Esophagus squamous epithelium (tissue), 5 donors: Measurements from ENCODE around the gene DIAPH3. TPM values are rescaled to one million over a fixed set of nuclear protein-coding genes. Genes with fewer than 3 reads are reported as not detected.

Experiments used
- DNase-seq: peaks from one replicate; lab custom pipeline; 2025; lab: John Stamatoyannopoulos, UW
- H3K27ac ChIP-seq, 4 donors: fragments of 200-600 bp; sonication (generic); one replicate each; pipeline ENCODE4 v1.5.1; 2016 to 2019; ENCODE audit warnings: mild to moderate bottlenecking in 1 of 4
- H3K27me3 ChIP-seq, 4 donors: fragments of 200-600 bp; sonication (generic); 1 replicate in 3 of 4; 2 replicates in 1 of 4; pipeline versions ENCODE4 v1.5.1 to v1.6.0; 2017 to 2021; ENCODE audit warnings: antibody characterized with exemption in 1 of 4
- H3K36me3 ChIP-seq, 3 donors: fragments of 200-600 bp; sonication (generic); one replicate each; pipeline ENCODE4 v1.5.1; 2016 to 2019
- H3K4me1 ChIP-seq, 3 donors: fragments of 200-600 bp; sonication (generic); one replicate each; pipeline ENCODE4 v1.5.1; 2017 to 2019
- H3K4me3 ChIP-seq, 4 donors: fragments of 200-600 bp; sonication (generic); 1 replicate in 3 of 4; 2 replicates in 1 of 4; pipeline ENCODE4 v1.5.1; 2016 to 2019; ENCODE audit warnings: mild to moderate bottlenecking in 2 of 4, moderate library complexity in 1 of 4
- H3K9me3 ChIP-seq, 3 donors: fragments of 200-600 bp; sonication (generic); one replicate each; pipeline ENCODE4 v1.5.1; 2016 to 2019
- CTCF ChIP-seq, 6 experiments: fragments of 450-650 bp in 4 of 6; fragments of 200-600 bp in 2 of 6; sonication (generic) in 2 of 6; IDR thresholded peaks; one replicate each; pipeline ENCODE4 v1.5.1; 2016 to 2019; ENCODE audit warnings: antibody characterized with exemption in 6 of 6, mild to moderate bottlenecking in 4 of 6, moderate library complexity in 4 of 6
- POLR2A ChIP-seq, 4 donors: fragments of 450-650 bp; IDR thresholded peaks; one replicate each; pipeline ENCODE4 v1.6.1; 2017; ENCODE audit warnings: antibody characterized with exemption in 4 of 4, mild to moderate bottlenecking in 4 of 4, moderate library complexity in 3 of 4
- WGBS, 2 donors: methylation state at CpG; one replicate each; pipeline ENCODE4 v1.1.5; 2018; 5-methylcytosine and 5-hydroxymethylcytosine counted together
- intact Hi-C: fragments of 100-400 bp; cut with DNase I; formaldehyde crosslinking; loops from one replicate; pipeline ENCODE4 v1.15.0; 2022
- total RNA-seq, 4 donors: library from RNA; depleted of rRNA; stranded (reverse); fragments of >200 nt; gene quantifications; one replicate each; pipeline ENCODE4 v1.1.0, GENCODE V29; 2016
- donor health status: DM: yes; HTN: yes; CAD: no.

The DIAPH3 gene
- total RNA-seq, 4 donors from 2014 or later: 2.2 to 11.1 (median 4.0) TPM

- intact Hi-C loops: loop anchor here (10.0 kb wide), 1 partner anchor 284 kb away; no protein-coding TSS in a partner anchor
- H3K27me3 ChIP-seq: no peaks in the 10 kb centered on the region
- no peaks in the 10 kb centered on the region for H3K36me3 ChIP-seq
- WGBS, 2 donors: 0 to 83% methylated on average over 1 of the region's 1 CpG
- H3K4me3 ChIP-seq: no peak overlapping the region
- H3K4me1 ChIP-seq: peaks cover 0 to 6% (median 0%) of the 10 kb centered on the region in 3 donors
- no peak for DNase-seq
- no peak overlapping the region for H3K27ac ChIP-seq
- no peaks in the 10 kb centered on the region for H3K9me3 ChIP-seq
- TF ChIP-seq CTCF (IDR thresholded peaks at IDR 0.05) (no peak), POLR2A (IDR thresholded peaks at IDR 0.05) (no peak)
Observed at GRCh38 chr13:59679254-59679653, 484.5 kb downstream of the DIAPH3 start.

- no peak for TF ChIP-seq POLR2A (IDR thresholded peaks at IDR 0.05)
- TF ChIP-seq CTCF (IDR thresholded peaks at IDR 0.05): peak; percentile 34 to 76 (median 60)
- DNase-seq: no peak
- intact Hi-C loops: loop anchor here (10.0 kb wide), 1 partner anchor 283 kb away; no protein-coding TSS in a partner anchor
Observed at GRCh38 chr13:59677966-59678814, 485.5 kb downstream of the DIAPH3 start.

GRCh38 chr13:59677430-59677829 is 486.3 kb downstream of the DIAPH3 start:
- Histone ChIP-seq H3K27ac (no peak overlapping the region), H3K4me3 (no peak overlapping the region), H3K27me3 (no peaks in the 10 kb centered on the region), H3K9me3 (no peaks in the 10 kb centered on the region), H3K36me3 (no peaks in the 10 kb centered on the region), H3K4me1 (peaks cover 0 to 6% (median 0%) of the 10 kb centered on the region in 3 donors)
- TF ChIP-seq POLR2A (IDR thresholded peaks at IDR 0.05): no peak
- no peak for TF ChIP-seq CTCF (IDR thresholded peaks at IDR 0.05)
- intact Hi-C loops: loop anchor here (10.0 kb wide), 1 partner anchor 283 kb away; no protein-coding TSS in a partner anchor
- DNase-seq: no peak

More at GRCh38 chr13:59677966-59678814, 485.5 kb downstream of the DIAPH3 start:
- WGBS, 2 donors: 64 to 79% methylated on average over 6 of the region's 6 CpGs
- no peaks in the 10 kb centered on the region for H3K9me3 ChIP-seq
- no peak overlapping the region for H3K27ac ChIP-seq
- no peak overlapping the region for H3K4me3 ChIP-seq
- H3K4me1 ChIP-seq: peaks cover 0 to 6% (median 0%) of the 10 kb centered on the region in 3 donors
- no peaks in the 10 kb centered on the region for H3K27me3 ChIP-seq
- H3K36me3 ChIP-seq: no peaks in the 10 kb centered on the region

- Histone ChIP-seq H3K4me3 (no peak overlapping the region), H3K4me1 (no peaks in the 10 kb centered on the region), H3K36me3 (no peaks in the 10 kb centered on the region), H3K9me3 (no peaks in the 10 kb centered on the region), H3K27me3 (no peaks in the 10 kb centered on the region), H3K27ac (no peak overlapping the region)
- TF ChIP-seq POLR2A (IDR thresholded peaks at IDR 0.05): no peak
- no peak for TF ChIP-seq CTCF (IDR thresholded peaks at IDR 0.05)
- intact Hi-C loops: loop anchor here (10.0 kb wide), 1 partner anchor 280 kb away; no protein-coding TSS in a partner anchor
- 96 to 100% methylated on average over 1 of the region's 1 CpG for WGBS, 2 donors
- no peak for DNase-seq
Observed at GRCh38 chr13:59674616-59675015, 489.1 kb downstream of the DIAPH3 start.

- intact Hi-C loops: loop anchor here (10.0 kb wide), 1 partner anchor 278 kb away; no protein-coding TSS in a partner anchor
- H3K36me3 ChIP-seq: no peaks in the 10 kb centered on the region
- no peak for TF ChIP-seq POLR2A (IDR thresholded peaks at IDR 0.05)
- TF ChIP-seq CTCF (IDR thresholded peaks at IDR 0.05): no peak
- 73 to 87% methylated on average over 1 of the region's 1 CpG for WGBS, 2 donors
- no peaks in the 10 kb centered on the region for H3K4me1 ChIP-seq
- no peak overlapping the region for H3K27ac ChIP-seq
- H3K4me3 ChIP-seq: no peak overlapping the region
- H3K9me3 ChIP-seq: no peaks in the 10 kb centered on the region
- H3K27me3 ChIP-seq: no peaks in the 10 kb centered on the region
- DNase-seq: no peak
Observed at GRCh38 chr13:59673286-59673685, 490.4 kb downstream of the DIAPH3 start.
